GM10847 (cell line): ENCODE measurements around the gene PCDHB3.

Experiments
- POLR2A ChIP-seq: IDR thresholded peaks from 2 replicates; pipeline ENCODE4 v1.6.1; 2011; ENCODE audit not compliant: insufficient read length; ENCODE audit errors: extremely low read depth

Gene PCDHB3

DNA sequence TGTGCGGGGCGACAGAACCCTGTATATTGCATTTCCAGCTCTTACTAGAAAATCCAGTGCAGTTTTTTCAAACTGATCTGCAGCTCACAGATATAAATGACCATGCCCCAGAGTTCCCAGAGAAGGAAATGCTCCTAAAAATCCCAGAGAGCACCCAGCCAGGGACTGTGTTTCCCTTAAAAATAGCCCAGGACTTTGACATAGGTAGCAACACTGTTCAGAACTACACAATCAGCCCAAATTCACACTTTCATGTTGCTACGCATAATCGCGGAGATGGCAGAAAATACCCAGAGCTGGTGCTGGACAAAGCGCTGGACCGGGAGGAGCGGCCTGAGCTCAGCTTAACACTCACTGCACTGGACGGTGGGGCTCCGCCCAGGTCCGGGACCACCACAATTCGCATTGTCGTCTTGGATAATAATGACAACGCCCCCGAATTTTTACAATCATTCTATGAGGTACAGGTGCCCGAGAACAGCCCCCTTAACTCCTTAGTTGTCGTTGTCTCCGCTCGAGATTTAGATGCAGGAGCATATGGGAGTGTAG, 35.5 kb downstream of the PCDHB3 start:
- no peak for TF ChIP-seq POLR2A

DNA sequence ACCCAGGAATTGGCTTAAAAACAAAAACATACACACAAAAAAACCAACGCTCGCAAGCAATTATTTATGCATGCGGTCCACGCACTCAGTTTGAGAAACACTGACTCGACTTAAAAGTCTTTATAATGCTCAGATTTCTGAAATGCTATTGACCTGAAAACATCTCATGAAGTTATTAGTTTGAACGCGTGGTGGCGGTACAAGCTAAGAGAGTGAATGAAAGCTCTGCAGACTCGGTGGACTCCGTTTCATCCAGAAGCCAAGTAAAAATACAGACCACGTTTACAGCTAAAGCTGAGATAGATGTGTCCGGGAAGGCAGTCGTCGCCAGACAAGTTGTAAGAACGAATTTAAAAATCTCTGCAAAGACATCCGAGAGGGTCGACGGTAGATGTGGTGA, 49.5 kb downstream of the PCDHB3 start, which contains the start of gene PCDHB6:
Gene PCDHB6 (plus strand): TSS at position 246 of the 400 bp plus-strand sequence. CDS start 201 bp downstream, outside the sequence.
- TF ChIP-seq POLR2A = no peak

DNA sequence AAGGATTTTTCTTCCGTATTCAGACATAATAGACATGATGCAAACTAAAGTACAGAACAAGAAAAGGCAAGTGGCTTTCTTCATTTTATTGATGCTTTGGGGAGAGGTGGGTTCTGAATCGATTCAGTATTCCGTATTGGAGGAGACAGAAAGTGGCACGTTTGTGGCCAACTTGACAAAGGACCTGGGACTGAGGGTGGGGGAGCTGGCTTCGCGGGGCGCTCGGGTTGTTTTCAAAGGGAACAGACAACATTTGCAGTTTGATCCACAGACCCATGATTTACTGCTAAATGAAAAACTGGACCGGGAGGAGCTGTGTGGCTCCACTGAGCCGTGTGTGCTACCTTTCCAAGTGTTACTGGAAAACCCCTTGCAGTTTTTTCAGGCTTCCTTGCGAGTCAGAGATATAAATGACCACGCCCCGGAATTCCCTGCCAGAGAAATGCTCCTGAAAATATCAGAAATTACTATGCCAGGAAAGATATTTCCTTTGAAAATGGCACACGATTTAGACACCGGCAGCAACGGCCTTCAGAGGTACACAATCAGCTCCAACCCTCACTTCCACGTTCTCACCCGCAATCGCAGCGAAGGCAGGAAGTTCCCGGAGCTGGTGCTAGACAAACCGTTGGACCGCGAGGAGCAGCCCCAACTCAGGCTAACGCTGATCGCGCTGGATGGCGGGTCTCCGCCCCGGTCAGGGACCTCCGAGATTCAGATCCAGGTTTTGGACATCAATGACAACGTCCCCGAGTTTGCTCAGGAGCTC, 50.1 kb downstream of the PCDHB3 start:
- no peak for TF ChIP-seq POLR2A

GRCh38 chr5:141150993-141151325, 50.7 kb downstream of the PCDHB3 start:
- TF ChIP-seq POLR2A = no peak
